HG03442 (cell line): Measurements from ENCODE around the gene ADAMTS2.

Source experiments
- ATAC-seq: cut with Tn5 transposase; IDR thresholded peaks from one replicate; pipeline ENCODE4 v1.9.1; 2021; ENCODE audit warnings: mild to moderate bottlenecking, moderate library complexity; ENCODE audit not compliant: unreplicated experiment

Gene ADAMTS2

DNA sequence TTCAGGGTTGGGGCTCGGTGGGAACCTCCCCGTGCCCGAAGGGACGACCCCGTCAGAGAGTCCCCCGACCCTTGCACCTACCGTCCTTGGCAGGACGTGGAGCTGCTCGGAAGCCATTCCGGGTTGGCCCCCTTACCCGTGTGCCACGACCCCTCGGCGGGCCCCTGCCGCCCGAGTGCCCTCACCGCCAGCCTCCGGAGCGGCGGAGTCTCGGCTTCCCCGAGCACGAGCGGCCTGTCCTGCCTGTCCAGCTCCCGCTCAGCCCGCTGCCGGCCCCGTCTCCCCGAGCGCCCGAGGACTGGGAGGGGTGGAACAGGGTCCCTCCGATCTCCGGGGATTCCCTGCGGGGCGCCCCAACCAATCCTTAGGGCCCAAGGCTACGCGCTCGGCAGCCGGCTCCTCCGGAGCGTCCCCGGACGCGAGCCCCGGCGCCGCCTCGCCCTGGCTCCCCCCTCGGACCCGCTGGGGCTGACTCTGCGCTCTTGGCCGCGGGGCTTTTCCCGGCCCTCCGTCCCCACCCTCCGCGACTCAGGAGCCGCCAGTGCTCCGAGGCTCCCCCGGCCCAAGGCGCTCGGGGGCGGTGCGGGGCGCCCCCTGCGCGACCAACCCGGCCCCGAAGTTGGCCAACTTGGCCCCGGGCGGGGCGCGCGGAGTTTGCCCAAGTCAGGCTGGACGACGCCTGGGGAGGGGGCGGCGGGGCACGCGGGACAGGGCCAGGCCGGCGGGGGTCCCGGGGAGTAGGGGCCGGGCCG is 654 bp downstream of the ADAMTS2 start:
- ATAC-seq: no peak

DNA sequence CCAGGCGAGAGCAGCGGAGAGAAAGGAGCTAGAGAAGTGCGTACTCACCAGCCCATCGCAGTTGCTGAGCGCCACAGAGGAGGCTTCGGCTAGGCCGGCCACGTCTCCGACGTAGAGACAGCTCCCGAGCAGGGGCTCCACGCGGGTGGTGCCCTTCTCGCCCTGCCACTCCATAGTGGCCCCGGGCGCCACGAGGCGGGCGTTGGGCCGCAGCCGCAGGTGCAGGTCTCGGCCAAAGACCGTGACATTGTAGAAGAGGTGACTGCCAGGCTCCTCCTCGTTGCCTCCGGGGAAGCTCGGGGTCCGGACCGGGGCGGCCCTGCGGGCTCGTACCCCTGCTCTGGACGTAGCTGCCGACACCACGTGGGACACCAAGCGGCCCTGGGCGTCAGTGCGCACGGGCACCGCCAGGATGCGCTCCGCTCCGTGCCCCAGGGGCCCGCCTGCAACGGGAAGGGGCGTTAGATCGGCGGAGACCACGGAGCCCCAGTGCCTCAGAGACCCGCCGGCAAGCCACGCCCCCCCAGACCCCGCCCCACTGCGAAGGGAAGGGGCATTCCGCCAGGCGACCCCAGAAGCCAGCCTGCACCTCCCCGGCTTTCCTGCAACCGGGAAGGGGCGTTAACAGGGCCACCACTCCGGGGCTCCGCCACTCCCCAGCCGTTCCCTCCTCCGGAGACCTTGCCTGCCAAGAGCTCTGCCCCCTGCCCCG is 1.4 kb downstream of the ADAMTS2 start:
- ATAC-seq: no peak

DNA sequence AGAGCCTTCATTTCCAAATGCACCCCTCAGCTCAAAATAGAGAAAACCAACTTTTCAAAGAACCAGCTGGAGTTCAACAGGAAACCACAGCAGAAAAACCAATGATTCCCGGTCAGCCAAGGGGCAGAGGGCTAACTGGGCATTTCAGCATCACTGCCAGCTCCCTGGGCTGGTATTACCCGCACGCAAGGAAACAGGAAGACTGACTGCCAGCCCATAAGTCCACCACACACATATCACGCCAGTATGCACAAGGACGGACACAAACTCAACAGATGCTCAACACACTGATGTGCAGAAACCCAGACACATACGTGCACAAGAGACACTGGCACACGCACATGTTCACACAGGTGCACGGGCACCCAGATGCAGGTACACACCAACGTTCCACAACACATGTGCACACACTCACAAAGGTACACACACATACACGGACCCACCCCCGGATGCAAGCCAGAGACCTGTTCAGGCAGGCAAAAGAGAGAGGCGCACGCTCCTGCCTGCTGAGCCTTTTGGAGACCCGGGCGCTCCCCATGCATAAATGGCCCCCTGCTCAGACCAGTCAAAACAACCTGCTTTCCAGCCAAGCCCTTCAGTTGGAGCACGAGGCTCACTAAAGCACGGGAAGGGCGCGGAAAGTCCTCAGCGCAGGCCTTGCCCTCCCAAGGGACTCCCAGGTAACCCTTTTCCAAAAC is 2.1 kb downstream of the ADAMTS2 start:
- no peak for ATAC-seq

DNA sequence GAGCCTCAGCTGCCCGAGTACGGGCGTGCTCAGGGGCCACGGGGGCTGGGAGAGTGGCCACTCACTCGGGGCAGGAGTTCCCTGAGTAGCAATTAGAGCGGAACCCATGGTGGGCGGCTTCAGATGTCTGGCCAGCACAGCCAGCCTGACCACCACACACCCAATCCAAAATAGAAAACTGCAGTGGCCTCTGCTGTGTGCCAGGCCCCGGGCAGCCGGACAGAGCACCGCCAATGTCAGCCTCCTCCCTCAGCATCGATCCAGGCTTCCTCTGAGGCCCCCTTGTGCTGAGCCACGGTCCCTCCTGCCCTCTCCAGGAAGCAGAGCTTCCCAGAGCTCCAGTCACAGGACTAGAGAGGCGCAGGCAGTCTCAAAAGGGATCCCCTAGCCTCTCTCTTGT is 2.7 kb downstream of the ADAMTS2 start:
- ATAC-seq: no peak

DNA sequence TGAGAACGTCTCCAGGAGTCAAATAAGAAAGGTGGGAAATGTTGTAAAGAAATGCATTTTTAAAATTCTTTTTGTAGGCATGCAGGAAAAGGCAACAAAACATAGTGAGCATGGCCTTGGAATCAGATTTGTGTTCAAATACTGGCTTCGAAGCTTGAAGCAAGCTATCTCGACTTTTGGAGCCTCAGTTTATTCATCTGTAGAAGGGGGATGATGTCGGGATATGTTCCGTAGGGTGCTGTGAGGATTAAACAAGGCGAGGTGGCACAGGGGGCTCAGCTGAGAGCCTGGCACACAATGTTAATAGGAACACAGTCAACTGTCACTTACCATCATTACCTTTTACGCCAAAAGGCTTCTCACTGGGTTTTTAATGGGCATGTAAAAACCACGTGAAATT is 4.8 kb downstream of the ADAMTS2 start:
- no peak for ATAC-seq

DNA sequence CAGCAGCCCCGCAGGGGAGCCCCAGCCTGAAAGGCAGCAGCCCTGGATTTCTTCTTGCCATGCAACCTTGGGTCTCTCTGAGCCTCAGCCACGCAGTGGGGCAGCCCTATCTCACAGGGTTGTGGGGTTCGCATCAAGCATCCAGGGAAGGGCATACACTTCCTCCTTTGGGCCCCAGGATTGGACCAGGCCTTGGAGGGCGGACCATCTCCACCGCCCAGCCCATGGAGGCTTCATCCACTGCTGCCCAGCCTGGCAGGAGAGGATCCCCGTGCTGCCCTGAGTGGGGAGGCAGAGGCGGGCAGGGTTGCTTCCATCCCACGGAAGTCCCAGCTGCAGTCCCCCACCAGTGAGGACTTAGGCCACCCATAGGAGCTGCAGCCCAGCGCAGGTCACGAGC is 5.3 kb downstream of the ADAMTS2 start:
- ATAC-seq: no peak

DNA sequence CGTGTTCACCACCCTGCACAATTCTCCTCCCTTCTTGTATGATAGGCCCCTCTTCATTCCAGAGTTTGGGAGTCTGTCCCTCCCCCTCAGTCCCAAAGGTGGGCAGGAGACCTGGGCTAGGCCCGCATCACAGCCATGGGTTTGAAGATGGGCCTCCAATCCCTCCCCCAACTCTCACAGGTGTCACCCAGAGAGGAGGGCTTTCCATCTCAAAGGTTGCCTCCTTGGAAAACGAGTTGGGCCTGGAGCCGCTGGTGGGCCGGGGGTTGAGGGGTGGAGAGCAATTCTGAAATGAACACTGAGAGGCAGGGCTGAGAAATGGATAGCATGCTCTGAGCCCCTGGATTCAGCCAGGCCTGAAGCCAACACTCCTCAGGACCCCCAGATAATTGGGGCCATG is 6.2 kb downstream of the ADAMTS2 start:
- no peak for ATAC-seq

DNA sequence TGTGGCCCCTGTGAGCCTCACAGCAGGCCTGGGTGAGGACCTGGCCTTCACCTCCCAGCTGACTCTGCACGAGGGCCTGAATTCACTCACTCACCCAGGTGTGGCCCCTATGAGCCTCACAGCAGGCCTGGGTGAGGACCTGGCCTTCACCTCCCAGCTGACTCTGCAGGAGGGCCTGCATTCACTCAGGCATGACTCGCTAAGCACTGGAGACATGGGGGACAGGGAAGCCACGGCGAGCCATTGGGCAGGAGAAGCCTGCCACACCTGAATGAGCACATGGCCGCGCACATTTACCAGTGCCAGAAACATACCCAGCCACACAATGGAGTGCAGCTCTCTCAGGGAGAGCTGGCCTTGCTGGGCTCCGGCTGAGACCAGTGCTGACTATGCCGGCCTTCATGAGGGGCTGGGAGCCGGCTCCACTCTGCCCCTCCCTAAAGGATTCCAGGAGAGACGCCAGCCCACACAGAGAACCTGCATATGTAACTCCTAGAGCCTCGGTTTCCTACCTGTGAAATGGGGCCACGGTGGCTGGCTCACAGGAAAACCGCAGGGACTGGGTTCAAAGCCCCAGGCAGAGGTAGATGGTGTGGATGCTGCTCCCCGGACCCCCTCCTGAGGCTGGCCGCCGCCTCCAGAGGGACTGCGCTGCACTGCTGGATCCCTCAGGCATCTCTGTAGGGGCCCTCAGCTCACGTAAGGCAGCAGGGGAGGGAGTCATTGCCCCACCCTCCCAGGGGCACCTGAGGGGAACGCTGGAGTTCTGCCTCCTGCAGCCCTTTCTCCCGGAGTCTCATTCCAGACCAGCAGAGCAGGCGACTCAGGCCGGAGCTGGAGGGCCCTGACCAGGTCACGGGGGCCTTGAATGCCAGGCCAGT is 7.2 kb downstream of the ADAMTS2 start:
- no peak for ATAC-seq

DNA sequence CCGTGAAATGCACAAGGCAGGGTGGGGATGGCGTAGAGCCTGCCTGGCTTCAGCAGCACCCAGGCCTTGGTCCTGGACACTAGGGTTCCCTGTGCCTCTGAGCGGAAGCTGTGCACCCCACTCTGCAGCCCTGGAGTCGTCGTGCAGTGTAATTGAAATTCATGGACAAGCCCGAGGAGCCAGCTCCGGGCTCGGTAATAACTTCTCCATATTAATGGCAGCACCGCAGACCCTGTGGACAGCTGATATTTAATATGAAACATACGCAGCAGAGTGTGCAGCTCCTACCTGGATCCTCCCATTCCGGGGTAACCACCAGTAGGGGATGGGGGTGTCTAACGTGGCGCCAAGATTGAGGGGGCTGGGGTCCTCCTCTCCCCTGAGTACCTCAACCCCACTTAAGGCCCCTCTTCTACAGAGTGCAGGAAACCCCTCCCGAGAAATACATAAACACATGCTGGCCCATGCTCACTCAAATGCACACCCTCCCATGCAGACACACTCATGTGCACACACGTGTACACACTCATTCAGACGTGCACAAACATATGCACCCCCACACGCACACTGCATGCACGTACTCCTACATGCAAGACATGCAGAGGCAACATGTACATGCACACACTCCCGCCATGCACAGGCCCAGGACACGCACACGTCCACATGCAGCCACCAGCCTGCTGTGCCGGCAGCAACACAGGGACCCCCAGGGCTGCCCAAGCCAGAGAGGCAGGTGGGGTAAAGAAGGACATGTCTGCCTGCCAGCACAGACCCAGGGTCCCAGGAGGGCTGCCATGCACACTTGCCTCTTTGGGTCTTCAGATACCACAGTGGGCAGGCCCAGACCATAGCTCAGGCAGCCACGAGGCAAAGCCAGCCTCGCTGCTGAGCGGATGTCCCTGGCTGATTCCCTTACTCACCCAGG is 8.1 kb downstream of the ADAMTS2 start:
- ATAC-seq: no peak

DNA sequence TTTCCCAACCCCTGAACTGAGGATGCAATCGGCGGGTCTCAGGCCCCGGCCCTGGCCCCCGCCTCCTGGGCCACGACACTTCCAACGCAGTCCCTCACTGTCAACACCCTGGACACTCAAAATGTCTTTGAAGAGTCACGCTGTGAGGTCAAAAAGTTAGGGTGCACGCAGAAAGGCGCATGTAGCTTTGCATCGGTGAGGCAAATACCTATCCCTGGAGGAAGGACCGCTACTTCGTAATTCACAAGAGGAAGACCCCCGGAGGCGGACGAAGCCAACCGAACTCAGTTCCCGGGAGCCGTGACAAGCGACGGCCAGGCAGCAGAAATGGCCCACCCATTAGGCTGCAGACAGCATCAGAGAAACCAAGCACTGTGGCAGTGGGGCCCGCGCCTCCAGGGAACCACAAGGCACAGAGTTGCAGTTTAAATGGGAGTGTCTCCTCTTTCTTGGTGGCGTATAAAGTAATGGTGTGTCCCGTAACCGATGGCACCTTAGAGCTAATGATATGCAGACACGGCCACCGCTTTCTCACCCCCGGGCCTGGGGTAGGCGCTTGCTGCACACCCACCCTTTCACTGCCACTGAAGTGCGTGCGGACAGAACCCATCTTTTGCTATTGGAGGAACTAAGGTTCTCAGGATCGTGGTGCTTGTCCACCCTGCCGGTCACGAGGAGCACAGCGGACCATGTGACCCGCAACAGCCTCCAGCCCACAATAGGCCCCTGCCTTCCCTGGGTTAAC is 9.0 kb downstream of the ADAMTS2 start:
- ATAC-seq: no peak

DNA sequence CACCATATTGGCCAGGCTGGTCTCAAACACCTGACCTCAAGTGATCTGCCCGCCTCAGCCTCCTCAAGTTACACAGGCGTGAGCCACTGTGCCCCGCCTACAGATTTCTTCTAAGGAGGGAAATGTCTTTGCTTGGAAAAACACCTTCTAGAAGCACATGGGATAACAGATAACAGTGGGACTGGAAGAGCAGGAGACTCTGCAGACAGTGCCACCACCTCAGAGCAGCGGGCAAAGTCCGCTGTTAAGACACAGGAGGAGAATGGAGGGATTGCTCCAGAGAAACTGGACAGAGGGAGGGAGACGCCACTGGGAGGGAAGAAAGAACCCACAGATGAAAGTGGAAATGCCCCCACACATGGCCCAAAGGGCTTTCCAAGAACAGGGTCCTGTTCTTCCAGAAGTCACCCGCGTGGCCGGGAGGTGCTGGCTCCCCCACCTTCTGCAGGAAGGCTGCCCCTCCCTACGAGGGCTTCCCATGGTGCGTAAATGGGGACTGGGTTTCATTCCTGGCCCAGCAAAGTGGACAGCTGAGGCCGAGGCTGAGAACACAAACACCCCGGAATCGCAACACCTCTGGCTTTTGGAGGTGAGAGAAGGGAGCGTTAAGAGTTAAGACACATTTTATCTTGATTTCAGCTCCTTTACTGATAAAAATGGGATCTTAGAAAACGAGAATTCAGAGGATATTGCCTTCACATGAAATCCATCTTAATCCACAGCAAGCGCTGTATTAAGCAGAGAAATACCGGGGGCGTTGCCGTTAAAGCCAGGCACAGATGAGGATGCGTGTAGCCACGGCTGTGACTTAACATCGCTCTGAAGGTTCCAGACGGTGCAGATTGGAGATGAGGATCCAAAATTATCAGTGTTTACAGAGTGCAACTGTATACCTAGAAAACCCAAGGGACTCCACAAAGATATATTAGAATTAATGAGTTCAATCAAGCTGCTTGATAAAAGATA is 11.2 kb downstream of the ADAMTS2 start:
- no peak for ATAC-seq

DNA sequence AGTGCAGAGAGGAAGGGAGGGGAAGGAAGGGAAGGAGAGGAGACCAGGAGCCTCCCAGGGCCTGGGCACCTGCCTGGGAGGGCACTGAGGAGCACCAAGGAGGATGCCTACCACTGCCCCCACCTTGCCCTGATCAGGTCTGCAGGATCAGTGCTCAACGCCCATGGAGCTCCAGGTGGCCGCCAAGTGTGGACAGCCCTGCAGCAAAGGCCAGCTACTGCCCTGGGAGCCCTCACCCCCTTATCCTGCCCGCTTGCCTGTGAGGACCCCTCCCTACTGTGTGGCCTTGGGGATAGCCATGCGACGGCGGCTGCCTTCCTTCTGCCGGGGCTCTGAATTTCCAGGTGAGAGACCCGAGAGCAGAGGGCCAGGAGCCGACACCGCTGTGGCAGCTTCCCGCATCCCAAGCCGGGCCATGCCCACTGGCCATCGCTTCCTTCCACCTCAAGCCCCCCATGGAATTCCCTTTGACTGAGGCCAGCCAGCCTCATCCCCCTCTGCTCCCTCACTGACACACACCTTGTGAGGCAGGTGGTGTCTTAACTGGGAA is 12.4 kb downstream of the ADAMTS2 start:
- no peak for ATAC-seq

DNA sequence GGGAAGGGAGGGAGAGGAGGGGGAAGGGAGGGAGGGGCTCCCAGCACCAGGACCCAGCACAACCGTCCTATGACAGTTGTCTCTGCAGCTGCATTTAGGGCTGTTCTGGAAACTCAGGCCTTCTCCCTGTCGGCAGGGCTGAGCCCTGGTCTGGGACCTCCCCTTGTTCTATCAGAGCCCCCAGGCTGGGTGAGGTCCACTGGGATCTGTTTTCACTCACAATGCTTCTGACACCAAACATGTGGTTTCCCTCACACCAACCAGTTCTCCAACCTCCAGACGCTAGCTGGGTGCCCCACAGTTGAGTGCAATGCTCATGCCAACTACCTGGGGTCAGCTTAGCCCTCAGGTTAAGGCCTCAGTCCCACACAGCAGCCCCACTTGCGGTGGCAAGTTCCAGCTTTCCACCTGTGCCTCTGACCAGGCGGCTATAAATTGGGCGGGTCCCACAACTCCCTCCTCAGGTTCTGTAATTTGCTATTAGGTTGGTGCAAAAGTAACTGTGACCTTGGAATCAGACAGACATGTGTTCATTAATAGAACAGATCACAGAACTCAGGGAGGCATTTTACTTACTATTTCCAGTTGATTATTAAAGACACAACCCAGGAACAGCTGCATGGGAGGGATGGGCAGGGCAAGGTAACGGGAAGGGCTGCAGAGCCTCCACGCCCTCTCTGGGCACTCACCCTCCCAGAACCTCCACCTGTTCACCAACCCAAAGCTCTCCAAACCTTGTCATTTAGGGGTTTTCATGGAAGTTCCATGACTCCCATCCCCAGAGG is 13.5 kb downstream of the ADAMTS2 start:
- ATAC-seq: no peak

DNA sequence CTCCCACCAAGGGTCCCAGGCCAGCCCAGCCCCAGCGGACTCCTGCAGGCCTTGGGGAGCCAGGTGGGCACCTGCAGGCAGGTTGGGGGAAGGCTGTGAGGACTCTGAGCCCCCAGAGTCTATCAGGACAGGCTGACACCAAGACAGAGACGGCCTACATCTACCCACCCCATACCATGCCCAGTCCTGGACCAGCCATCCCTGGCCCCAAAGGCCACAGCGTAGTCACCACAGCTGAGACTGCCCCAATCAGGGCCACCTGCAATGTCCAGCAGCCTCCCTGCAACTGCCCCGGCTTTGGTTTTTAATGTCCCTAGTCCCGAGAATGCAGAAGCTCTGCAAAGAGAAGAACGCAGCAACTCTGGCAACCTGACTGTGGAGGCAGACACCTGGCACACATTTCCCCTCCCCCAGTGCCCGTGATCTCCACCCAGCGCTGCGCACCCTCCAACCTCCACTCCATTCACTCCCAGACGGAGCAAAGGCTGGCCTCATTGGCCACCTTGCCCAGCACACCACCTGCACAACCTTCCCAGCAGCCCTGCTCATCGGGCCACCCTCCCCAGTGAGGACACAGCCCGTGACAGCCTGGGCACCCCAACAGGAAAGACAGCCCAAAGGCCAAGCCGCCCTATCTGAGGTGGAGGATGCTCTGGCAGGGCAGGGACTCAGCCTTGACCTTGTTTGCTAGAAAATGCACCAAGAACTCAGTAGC is 14.9 kb downstream of the ADAMTS2 start:
- ATAC-seq: no peak

DNA sequence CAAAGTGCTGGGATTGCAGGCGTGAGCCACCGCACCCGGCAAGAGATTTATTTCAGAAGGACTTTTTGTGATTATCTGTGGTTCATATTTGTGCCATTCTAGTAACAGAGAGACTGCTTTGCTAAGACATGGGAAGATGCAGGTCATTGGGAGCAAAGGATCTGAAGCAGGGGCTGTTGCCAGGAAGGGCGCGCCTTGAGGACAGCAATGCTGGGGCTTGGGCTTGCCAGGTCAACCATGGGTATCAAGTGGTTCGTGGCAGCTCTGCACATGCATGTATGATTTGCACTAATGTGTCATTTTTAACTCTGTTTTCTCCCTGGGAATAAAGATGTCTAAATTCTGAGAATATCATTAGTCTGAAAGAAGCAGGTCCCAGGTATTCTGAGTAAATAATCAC is 17.0 kb downstream of the ADAMTS2 start:
- ATAC-seq: no peak

DNA sequence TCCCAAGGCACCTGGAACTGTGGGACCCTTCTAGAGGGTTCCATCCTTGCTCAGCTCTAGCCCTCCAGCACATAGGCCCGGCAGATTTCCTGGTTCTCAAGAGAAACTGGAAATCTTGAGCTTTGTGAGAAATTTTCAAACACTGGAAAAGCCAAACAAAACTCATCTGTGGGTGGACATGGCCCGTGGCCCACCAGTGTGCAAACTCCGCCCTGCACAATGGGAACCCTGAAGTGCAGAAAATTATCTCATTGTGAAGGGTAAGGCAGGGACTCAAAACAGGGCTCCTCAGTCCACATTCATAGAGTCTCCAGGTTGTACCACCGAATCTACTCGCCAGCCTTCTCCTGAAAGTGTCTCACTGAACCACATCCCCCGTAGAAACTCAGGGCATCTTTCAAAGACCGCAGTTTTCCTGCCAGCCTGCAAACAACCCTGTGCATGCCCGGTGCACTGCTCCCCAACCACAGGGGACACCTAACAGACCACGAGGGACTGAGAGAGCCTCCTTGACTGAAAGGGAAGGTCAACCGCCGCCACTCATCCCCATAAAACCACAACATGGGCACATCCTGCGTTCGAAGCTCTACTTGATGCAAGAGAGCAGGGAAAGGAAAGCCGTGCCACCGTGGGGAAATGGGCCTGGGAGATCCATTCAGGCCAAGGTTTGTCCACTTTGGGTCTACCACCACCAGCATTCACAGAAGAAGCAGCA is 18.1 kb downstream of the ADAMTS2 start:
- ATAC-seq: no peak
